CD4-positive, alpha-beta T cell treated with Interleukin-1 beta for 1 hour (primary cell): ENCODE measurements around the gene MIEF1.

ENCODE experiments used
- DNase-seq, 2 donors: peaks; one replicate each; pipeline ENCODE4 v3.0.0-alpha.2; 2020 to 2022

Gene MIEF1

GRCh38 chr22:39532215-39533073, 30.4 kb downstream of the MIEF1 start, which contains the start of gene RPS19BP1:
Gene RPS19BP1 (minus strand): TSS chr22:39532748. CDS start chr22:39532738, 10 bp downstream.
- DNase-seq, result peak; percentile 99 to 100

- DNase-seq, result no peak
Measured at GRCh38 chr22:39534092-39534506, 32.0 kb downstream of the MIEF1 start.

- DNase-seq, result peak; percentile 73 to 80
Measured at GRCh38 chr22:39534591-39535356, 32.7 kb downstream of the MIEF1 start.

DNA sequence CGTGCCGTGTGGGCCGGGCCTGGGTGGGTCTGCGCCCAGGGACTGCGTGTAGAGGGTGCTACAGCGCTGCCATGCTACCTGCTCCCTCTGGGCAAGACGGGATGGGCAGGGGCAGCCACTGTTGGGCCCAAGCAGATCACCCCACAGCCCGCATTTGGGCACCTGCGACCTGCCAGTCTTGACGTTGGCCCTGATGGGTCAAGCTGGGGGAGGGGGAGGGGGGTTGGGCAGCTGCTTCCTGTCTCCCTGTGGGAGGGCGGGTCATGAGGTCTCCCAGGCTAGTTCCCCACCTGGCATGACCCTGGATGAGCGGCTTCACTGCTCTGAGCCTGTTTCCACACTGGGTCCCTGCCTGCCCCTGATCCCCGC, 33.3 kb downstream of the MIEF1 start:
- no peak for DNase-seq

DNA sequence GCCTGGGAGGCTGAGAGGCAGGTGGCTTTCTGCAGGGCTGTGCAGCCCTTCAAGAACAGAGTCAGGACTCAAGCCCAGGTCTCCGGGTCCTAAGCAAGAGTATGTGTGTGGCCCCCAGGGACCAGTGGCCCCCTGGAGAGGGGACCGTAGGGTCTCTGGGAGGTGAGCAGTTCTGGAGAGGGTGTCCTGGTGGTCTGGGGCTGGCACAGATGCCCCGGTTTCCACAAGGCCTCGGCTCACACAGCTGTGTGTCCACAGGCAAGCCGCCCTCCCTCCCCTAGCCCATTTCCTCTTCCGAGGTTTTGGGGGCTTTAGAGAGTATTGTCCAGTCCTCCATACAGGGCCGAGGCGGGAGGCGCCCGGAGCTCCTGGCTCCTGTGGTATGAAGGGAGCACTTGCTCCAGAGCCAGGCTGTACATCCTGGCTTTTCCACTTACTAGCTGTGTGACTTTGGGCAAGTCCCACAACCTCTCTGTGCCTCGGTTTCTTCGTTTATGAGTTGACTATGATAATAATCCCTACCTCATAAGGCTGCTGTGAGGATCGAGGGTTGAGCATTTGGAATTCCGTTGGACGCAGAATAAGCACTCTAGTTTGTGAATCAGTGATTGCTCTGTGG, 33.9 kb downstream of the MIEF1 start:
- no peak for DNase-seq

GRCh38 chr22:39536711-39537110, 34.6 kb downstream of the MIEF1 start:
- DNase-seq, result no peak

DNA sequence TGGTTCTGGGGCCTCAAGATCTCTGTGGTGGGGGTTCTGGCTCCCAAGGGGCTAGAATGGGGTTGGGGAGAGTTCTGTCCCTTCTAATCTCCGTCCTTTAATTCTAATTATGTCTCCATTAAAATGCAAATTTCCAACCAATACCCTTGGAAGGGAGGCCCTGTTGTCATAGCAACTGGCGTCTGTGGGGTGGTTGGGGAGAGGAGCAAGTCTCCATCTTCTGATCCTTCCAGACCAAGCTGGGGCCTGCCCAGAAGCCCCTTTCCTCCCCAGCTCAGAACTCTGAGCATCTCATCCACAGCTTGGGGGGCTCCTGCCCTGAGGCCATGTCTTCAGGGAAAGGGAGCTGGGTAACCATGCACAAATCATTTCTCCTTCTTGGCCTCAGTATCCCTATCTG, 35.9 kb downstream of the MIEF1 start:
- no peak for DNase-seq

DNA sequence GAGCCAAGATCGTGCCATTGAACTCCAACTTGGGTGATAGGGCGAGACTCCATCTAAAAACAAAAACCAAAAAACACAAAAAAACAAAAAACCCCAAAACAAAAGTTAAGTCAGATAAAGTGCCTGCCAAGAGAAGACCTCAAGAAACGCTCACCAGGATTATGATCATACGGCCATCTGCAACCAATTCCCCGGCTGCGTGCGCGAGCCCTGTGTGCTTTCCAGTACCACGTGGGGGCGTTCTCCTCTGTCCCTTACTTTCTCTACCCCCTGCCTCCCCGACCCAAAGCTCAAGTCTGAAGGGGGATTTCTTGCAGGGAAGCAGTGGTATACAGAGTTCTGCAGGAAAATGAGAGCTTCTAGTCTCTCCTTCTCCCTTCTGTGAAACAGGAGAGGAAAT, 41.0 kb downstream of the MIEF1 start:
- DNase-seq, result no peak

DNA sequence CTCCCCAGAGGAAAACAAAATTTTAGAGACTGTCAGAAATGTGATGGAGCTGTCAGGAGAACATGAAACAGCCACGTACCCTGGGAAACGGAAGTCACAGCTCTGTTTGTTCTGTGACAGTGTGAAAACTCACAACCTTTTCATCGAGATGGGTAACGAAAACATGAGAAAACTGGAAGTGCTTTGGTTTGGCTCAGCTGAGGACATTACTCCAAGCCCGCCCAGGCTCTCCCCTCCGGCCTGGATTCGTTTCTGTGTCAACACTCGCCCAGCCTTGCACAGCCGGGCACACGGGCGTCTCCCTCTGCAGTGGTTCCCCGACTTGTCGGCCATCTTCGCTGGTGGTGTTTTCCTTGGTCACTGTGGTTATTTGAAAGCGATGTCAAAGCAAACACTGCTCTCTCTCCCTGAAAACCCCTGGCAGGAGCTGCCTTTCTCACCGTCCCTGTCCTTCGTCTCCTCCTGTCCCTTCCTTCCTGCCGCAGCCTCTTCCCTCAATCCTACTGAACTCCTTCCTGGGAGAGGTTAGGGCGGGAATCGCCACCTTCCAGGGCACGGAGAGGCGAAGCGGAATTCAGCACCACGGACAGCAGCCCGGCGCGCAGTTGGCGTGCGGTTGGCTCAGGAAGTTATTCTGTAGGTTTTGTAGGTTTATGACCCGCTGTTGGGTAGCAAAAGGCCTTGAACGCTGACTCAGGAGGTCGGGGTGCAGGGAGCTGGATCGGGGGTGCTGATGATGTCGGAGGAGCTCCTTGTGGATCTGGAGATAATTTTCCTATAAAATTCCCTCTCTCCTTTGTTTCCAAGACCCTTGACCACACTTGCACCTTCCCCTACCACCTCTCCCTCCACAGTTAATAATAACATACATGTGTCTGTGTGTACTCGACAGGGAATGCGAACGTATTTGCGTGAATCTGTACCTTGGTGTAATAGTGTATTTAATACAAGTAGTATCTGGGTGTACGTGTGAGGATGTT, 43.6 kb downstream of the MIEF1 start:
- DNase-seq, result peak; percentile 34 to 70

DNA sequence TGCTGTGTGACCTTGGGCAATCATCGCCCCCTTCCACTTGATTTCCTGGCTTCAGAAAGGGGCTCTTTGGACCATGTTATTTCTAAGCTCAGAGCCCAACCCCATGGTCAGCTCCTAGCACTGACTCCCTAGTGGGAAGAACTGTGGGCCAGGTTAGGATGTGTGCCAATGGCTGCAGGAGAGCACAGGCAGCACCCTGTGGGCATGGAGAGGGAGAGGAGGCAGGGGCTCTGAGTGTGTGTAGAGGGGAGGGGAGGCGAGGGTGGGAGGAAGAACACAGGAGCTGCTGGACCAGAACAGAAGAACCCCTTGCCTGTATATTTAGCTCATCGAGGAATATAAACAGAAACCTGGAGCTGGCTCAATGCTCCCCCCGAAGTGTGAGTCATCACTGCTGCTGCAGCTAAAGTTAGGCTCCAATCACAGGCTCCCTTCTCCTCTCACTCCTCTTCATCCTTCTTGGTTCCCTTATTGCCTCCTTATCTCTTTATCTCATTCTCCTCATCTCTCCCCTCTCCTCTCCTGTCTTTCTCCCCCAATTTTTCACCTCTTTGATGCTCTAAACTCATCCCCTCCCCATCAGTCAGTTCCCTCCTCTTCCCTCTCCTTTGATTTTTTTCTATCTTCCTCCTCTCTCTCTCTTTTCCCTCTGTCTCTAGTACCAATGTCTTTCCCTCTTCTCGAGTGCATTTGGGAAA, 44.9 kb downstream of the MIEF1 start:
- no peak for DNase-seq

- no peak for DNase-seq
Measured at GRCh38 chr22:39547587-39547947, 45.5 kb downstream of the MIEF1 start.

GRCh38 chr22:39553429-39553828, 51.3 kb downstream of the MIEF1 start:
- no peak for DNase-seq

- DNase-seq, result no peak
Measured at GRCh38 chr22:39554151-39554550, 52.1 kb downstream of the MIEF1 start.

DNA sequence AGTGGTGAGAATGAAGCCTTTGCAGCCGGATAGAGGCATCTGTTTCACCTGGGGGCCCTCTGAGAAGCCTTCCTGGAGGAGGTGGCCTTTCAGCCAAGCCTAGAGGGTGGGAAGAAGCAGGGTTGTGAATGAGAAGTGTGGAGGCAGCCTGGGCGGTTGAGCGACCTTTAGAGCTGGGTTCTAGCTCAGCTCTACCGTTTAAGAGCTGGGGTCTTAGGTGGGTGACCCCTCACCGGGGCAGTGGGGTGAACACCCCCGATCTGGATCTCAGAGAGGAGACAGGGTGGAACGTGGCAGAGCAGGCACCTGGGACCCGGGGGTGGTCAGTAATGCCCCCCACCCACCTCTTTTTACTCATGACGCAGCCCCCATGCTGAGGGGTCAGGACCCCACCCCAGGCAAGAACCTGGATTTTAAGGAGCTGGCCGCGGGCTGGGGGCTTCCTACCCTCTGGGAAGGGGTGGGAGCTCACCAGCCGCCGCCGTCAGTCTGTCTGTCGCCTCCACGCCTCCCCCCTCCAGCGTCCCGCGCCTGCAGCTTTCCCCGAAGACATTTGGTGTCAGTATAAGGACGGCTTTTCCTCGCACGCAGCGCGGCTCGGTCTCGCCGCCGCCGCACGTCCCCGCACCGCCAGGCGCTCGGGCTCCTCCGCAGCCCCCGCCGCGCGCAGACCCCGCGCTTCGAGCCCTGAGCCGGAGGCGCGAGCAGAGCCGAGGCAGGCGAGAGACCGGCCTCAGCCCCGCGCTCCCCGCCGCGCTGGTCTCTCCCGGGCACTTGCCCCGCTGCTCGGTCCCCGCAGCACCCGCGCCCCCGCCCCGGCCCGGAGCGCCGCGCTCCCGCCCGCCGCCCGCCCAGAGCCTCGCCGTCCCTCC, 55.1 kb downstream of the MIEF1 start:
- DNase-seq, result peak; percentile 48 to 53

DNA sequence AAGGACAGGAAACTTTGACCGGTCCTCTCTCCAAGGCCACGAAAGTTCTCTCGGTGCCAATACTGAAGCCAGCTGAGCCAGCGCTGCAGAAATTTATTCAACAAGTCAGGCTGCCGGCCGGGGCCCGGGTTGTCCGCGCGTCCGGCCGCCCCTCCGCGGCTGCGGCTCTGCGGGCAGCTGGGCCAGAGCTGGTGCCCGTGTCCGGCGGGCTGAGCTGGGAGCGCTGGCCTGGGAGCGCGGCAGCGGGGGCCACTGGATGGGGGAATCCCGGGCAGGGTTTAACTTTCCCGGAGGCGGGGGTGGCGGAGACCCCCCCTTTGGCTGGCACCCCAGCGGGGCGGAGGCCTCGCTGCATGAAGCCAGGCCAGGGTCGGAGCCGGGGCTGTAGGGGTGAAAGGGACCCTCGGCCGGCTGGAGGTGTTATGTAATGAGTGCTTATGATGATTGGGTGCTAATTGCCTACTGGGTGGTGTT, 56.2 kb downstream of the MIEF1 start:
- no peak for DNase-seq

GRCh38 chr22:39558950-39559349, 56.9 kb downstream of the MIEF1 start:
- no peak for DNase-seq

DNA sequence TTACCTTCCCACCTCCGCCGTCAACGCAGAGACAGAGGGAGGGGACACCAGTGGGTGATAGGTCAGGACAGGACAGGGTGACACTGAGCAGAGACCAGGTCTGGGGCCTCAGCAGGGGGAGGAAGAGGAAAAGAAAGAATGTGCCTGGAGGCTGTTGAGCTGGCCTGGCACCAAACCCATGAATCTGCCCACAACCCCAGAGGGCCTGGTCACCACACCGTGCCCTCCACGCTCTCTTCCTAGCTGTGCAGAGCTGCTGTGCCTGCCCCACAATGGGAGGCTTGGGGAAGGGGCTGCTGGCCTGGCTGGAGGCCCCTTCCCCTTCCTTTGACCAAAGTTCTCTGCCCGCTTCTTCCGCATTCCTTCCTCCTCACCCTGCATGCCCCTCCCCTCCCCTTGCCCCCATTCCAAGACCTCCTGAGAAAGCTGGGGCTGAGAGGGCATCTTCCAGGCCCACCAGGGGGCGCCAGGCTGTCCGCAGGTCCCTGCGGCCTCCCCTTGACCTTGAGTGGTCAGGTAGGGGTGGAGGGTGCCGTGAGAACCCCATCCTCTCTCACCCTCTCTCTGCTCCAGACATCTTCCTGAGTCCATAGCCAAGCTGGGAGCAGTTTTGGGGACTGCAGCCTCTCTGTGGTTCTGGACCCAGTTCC, 57.5 kb downstream of the MIEF1 start:
- DNase-seq, result no peak

- DNase-seq, result no peak
Measured at GRCh38 chr22:39560127-39560526, 58.0 kb downstream of the MIEF1 start.

GRCh38 chr22:39562839-39563489, 60.9 kb downstream of the MIEF1 start:
- no peak for DNase-seq
